Hematopoietic multipotent progenitor cell treated with erythropoietin and hydrocortisone succinate and interleukin-3 and kit ligand, for 15 days (in vitro differentiated cells): ENCODE data around the gene TNS1.
A peak's percentile ranks its signal among the peaks of the same experiment; 100 is the strongest.

ENCODE experiments used
- DNase-seq: peaks from one replicate; pipeline ENCODE4 v3.0.0-alpha.2; 2015; ENCODE audit warnings: low spot score

TNS1 gene

DNA sequence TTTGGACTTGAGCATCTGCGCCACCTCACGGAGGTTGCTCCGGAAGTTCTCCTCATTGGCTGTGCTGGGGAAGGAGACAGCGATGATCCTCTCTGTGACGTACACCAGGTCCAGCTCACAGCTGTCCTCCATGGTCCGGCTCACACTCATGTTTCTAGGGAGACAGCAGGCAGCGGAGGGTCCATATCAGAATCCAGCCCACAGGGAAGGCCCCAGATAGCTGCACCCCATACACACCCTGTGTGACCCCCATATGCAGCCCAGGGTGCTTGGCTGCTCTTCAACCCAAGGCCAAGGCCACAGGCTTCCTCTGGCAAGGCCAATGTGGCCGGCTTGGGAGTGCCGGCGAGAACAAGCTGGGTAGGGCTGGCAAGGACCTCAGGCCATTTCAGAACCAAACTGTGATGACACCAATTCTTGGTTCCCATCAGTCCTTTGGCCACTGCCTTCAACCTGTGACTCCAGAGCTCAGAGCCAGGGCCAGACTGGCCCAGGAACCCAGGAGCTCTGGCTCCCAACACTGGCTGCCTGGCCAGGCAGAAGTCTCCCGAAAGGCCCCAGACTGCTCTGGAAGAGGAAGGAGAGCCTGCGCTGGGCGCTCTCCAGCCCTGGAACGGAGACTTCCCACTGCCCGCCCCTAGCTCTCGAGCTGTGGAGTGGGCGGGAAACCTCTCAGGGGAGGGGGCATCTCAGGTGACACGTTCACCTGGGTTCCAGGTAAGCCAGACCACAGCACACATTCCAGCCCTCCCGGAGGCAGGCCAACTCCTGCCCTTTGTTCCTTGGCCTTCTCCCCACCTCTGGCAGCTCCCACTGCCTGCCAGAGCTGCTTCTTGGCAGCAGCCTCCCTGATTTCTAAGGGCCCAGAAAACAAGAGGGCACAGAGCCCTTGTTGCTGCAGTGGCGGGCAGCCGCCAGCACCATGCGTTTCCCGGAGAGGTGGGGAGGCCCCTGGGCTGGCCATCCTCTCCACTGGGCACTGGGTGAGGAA is 104.7 kb downstream of the TNS1 start:
- no peak for DNase-seq

DNA sequence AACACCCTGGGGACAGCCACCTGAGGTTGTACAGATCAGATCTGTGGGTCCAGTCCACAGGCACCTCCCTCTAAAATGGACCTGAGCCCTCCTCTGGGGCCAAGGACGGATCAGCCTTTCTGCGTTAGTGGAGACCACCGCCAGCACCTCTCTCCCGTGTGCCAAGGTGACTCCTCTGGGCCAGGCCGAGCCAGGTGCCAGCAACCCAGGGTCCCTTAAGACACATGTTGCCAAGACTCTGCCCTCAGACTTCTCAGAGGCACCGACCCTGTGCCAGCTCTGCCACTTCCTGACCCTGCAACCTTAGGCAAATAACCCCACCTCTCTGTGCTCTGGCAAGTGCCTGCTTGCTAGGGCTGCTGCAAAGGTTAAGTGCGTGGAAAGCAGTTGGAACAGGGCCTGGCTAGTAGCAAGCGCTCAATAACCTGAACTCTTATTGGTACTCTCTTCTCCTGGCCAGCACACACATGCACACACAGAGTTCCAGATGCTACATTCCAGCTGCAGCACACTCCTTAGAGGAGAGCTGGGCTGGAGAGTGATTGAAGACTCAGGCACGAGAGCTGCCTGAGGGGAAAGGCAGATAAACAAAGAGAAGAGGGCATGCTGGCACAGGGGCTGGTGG is 105.6 kb downstream of the TNS1 start:
- DNase-seq: no peak

DNA sequence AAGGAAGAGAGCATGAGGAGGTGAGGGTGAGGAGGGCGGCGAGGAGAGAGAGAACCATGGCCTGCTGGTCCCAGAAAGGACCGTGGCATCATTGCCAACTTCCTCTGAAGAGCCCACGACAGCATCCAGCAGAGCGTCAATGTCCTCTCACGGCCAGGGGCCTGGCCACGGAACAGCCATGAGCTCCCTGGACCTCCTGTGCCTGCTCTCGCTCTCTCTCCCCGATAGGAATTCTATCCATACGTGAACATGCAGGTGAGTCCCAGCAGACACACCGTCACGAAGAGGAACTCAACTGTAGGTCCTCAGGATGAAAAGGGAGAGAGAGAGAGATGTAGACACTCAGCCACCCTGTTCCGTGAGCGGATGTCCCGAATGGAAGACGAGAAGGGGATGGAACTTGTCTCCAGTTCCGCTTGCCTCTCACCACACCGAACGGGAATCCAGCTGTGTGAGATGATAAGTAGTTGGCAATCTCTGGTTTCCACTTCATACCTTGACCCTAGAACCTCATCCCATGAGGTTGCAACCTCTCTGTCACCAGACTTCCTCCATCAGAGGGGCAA is 107.6 kb downstream of the TNS1 start:
- no peak for DNase-seq

DNA sequence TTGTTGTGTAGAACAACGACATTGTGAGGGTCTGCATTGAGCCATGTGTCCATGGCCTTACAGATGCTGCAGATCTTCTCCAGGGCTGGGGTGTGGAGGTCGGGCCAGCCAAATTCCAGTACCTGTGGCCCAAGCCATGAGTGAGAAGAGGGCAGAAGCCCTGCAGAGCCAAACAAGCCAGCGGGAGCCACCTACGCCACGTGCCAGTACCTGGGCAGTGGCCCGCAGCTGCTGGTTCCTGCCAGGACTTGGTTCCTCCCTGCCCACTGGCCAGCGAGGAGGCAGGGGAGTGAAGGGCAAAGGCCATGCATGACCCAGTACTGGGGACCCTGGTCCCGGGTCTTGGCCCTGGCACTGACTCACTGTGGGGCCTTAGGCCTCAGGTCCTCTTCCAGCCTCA is 109.4 kb downstream of the TNS1 start:
- no peak for DNase-seq

DNA sequence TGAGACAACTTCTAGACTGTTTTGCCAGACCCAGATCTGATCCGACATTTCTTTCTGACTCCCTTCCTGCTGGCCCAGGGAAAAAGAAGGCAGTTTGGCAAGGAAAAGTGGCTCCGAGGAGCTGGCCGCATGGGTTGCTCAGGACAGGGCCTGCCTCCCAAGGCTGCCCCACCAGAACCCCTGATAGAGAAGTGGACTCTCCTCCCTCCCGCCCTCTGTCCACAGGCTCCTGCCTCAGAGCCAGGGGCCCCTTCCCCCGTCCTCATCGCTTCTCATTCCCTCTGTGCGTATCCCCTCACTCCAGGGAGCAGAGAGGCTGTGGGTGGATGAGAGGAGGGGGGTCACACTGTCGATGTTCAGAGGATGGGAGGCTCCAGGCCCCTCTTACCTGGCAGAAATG is 110.2 kb downstream of the TNS1 start:
- DNase-seq: no peak

DNA sequence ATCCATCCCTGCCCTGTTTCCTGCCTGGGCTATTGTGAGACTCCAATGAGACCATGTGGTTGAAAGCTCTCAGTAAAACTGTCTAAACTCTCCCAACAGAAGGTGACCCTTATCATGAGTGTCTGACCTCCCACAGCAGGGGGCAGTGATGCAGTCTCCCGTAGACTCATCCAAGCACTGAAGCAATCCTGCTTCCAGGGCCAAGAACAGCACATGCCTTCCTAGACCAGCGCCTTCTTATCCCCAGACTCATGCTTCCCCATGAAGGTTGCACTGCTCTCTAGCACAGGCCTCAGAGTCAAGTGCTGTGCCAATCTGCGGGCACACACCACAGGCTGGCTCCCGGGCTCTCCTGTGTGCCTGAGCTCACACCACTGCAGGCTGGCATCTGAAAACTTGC is 112.3 kb downstream of the TNS1 start:
- no peak for DNase-seq

DNA sequence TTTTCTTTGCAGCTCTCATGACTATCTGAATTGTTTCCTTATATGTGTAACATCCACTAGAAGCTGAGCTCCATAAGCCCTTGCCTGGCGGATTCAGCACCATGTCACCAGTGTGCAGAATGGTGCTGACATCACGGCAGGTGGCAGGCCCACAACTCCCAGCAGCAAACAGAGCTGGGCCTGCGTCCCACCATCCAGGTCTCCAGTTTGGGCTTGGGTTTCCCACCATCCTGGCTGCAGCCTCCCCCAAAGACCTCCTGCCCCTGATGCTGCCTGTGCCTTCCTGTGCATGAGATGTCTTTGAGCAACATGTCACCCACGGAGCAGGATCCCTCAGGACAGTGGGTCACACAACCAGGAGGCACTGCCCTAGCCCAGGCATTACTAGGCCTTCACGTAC is 113.1 kb downstream of the TNS1 start:
- DNase-seq: no peak

DNA sequence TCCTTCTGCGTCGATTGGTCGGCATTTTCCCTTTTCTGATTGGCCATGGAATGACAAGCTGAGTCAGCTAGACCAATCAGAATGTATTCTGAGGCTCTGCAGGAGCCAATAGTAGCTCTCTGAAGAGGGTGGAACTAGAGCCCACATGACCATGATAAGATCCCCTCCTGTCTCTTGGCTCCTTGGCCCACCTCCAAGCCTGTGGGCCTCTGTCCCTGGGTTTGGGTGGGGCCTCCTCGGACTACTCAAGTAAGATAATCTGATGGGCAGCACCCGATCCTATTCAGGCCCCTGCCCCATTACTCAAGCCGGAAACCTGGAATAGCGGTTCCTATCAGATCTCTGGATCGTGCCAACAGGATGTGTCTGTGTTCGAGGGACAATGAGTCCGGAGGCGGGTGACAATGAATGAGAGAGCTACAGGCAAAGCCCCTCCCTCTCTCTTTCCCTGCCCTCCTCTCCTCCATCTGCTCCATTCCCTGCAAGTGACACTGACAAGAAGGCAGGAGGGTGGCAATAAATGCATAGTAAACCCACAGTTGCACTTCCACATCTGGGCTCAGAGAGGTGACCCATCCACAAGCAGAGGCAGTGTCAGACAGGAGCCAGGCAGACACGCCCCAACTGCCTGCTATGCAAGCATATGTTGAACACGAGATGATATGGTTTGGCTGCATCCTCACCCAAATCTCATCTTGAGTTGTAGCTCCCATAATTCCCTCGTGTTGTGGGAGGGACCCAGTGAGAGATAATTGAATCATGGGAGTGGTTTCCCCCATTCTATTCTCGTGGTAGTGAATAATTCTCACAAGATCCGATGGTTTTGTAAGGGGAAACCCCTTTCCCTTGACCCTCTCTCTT is 114.7 kb downstream of the TNS1 start:
- DNase-seq: peak; percentile 61

DNA sequence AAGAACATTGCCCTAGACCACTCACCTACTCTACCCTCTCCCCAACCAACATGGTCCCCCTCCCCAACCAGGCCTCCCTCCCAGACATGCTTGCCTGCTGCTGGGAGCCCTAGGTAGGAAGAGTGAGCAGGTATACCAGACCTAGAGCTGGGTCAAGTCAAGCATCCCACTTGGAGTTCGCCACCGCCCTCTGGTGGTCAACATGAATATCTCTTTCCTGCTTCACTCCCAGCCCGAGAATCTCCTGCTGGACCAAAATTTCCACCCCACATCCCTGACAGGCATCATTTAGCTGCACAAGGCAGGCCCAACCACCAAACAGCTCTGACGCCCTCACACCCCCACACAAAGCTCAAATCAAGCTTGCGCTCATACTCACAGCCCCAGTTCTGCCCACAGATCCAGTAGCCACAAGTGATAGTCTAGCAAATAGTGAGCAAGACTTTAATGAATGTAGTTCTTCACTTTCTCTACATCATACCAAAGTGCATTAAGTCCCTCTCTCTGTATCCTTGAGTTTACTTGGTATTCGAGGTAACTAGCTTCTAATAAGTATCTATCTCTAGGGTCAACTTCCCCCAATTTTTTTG is 116.0 kb downstream of the TNS1 start:
- DNase-seq: peak; percentile 89

DNA sequence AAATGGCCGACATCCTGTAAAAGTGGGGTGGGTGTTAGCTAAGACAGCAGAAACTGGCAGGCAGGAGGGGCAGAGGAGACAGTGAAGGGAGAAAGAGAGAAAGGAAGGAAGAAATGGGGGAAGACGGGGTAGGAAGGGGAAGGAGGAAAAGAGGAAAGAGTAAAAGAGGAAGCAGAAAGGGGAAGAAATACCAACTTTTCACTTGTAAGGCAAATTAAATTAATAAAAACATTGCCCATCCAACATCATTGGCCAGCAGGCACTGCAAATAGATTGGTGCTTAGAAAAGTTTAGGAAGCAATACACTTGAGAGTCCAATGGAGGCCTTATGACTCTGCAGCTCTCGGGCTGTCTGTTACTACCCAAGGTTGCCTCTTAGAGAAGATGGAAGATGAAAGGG is 116.7 kb downstream of the TNS1 start:
- DNase-seq: no peak

DNA sequence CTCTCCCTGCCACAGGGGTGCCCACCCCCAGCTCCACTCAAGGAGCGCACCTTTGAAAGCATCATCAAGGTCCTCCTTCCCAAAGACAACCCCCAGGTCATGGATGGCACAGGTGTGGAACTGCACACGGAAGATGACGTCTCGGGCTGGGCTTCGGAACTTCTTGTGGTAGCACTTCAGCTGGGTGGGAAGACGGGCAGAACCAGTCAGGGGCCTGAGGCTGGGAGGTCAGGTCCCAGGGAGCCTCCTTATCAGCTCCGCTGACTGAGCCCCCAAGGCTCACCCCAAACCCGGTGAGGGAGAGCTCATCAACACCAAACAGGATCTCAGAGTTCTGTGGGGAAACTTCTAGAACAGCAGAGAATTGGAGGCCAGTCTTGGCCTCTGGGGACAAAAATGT is 117.8 kb downstream of the TNS1 start:
- no peak for DNase-seq

DNA sequence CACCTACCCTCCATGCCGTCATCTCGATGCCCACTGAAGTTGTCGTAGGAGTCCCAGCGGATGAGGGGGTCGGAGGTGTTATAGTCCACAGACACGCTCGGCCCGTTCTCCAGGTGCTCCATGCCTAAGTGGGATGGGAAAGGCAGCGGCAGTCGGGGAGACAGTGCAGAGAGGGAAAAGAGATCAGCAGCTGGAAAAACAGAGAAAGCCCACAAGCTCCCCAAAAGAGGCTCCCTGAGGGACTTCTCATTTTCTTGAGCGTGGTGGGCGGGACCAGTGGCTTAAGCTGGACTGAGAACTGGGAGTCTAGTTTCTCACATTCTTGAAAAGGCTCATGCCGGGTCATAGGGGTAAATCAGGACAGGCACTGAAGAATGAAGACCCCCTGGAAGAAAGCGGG is 121.9 kb downstream of the TNS1 start:
- DNase-seq: no peak

DNA sequence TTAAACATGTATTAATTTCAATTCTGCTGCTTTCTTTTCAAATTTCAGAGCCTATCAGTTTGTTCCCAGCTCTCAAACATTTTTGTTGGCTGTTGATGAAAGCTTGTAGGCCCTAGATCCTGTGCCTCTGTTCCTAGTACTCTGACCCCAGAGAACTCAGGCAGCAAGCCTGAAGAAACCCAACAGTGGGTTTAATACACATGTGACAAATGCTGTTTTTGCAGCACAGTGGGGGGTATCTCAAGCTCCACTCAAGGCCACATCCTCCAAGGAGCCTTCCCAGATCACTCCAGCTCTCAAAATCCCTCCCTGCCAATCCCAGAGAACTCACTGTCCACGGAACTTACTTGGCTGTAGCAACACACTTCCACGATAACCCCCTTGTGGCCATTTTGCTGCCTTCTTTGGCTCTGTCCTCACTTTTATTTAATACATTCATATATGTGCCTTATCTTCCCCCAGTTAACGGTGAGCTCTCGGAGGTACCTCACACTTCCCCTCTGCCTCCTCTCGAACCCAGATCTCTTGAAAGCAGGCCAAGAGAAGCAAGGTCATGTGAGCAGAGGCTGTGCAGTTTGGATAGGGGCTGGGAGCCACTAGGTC is 122.4 kb downstream of the TNS1 start:
- DNase-seq: peak; percentile 19

DNA sequence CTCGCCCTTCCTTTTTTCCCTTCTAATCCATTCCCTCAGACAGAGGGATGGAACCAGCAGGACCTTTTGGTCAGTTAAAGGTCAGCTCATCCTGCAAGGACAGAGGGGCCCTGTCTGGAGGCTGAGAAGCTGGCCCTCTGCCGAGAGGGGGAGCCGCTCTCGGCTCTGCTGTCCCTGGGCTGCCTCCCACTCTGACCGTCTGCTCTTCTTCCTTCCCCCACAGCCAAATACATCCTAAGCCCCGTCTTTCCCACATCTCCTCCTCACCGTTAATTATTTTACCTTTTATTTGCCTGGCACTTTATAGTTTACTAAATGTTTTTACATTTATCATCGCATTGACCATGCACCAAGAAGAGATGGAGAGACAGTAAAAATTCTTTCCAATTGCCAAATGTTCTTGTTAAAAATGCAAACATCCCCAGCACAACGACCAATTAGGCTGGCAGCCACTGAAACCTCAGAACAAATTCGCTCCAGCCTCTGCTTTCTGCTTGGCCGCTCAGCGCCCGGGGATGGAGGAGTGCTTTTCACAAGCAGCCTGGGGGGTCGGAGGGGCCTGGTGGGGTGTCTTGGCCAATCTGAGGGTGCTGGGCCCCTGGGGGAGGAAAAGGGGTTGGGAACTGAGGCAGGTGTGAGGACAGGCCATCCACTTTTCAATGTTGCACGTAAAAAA is 123.7 kb downstream of the TNS1 start:
- DNase-seq: no peak

DNA sequence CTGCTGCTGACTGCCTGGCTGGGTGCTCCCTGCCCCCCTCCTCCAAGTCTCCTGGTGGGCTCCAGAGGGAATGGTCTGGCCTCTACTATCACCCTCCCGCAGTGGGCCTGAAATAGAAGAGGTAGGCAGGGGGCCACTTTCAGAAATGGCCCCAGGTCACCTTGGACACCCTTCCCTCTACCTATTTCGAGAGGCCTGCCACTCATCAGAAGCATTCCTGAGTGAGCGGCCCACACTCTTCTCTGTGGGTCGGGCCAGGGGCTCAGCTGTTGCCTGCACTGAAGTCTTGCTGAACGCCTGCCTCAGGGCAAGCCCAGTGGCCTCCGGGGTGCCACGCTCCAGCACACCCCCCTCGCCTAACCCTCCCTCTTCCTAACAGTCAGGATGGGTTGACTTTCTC is 124.9 kb downstream of the TNS1 start:
- no peak for DNase-seq

DNA sequence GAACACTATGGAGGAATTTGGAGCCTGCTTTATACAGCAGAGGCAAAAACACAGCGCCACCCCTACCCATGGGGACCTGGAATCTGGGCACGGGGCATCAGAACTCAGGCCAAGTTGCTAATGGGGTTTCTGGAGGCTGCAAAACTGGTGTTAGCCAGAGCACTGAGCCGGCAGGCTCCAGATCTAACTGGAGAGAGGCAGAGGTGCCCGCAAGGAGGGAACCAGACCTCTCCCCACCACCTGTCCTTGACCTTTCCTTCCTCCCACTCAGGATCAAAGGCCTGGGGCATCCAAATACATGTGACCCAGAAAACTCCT is 126.6 kb downstream of the TNS1 start:
- DNase-seq: no peak

DNA sequence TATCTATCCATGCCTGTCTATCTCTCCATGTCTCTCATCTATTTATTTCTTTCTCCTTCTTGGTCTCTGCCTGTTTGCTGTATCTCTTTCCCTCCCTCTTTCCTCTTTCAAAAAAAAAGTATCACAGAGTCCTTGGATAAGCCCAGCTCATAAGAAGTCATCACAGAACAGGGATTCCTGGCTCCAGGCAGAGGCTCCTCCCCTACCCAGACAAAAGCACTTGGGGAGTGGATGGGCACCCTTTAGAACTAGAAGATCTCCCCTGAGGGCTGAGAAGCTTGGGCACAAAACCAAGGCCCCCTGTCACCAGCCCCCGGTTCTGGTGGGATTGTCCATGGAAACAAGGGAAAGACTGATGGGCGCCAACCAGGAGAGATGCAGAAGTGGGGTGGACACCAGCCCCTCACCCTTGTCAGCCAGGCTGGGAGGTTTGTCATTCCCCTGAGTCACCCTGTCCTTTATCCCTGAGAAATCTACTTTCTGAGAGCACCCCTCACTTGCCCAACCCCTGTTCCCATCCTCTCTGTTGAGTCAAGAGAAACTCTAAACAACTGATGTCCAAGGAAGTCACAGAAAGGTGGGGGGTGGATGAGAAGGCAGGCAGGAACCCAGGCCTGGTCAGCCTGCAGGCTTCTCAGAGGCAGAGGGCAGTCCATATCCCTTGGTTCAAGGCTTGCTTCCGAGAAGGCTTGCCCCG is 127.1 kb downstream of the TNS1 start:
- no peak for DNase-seq

DNA sequence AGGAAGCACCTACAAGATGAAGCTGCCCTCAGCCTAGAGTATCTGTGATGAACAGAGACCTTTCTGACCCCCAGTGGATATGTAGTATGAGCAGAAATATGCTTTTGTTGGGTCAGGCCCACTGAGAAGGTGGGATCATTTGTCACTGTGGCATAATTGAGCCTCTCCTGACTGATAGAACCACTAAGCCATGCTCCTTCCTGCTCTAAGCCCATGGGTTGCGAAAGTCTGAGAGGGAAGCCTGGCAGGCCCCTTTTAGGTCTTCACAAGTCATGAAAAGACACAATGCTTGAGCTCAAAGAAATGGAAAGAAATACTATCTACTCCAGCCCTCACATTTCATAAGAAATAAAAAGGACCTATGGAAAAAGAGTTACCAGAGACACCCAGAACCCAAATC is 127.7 kb downstream of the TNS1 start:
- DNase-seq: no peak

DNA sequence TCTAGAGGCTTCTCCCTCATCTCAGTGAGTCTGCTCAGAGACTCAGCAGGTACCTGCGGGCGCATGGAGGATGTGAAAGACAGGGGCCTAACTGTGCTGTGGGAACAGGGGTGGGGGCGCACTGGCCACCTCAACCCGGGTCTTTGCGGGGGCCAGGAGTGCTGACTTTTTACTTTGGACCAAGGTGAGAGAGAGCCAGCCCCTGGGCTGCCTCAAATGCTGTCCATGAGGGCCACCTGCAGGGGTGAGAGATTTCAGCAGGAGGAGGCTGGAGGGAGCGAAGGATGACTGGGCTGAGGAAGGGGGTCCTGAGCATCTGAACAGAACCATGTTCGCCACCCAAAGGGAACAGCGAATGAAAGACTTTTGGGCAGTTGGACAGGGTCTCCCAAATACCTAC is 129.4 kb downstream of the TNS1 start:
- no peak for DNase-seq

DNA sequence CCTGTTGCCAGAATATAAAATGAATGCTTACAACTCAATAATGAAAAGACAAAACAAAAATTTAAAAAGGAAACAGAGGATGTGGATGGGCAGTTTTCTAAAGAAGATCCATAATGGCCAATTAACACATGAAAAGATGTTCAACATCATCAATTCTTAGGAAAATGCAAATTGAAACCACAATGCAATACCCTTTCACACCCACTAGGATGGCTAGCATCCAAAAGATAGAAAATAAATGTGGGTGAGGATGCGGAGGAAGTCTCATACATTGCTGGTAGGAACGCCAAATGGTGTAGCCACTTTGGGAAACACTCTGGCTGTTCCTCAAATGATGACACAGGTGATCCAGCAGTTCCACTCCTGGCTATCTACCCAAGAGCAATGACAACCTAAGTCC is 130.5 kb downstream of the TNS1 start:
- DNase-seq: peak; percentile 20
